Endothelial cell of umbilical vein (primary cell): ENCODE data around the gene TAS2R8. TPM values are rescaled to one million over a fixed set of nuclear protein-coding genes. Genes with fewer than 3 reads are reported as not detected.

Experiments used
- BruUV-seq: library from RNA; stranded (reverse); fragments of 400-500 nt; replicated peaks from 2 replicates; lab custom pipeline; 2021; lab: Mats Ljungman, UMichigan
- CTCF ChIA-PET: fragments of 300-600, 350-600 bp; sonication (Branson Sonifier 250); formaldehyde crosslinking; loops from one replicate; lab custom pipeline; 2021; ENCODE audit warnings: antibody characterized with exemption, inconsistent platforms; lab: Charles Lee
- POLR2A ChIA-PET: fragments of 300-600, 350-600 bp; sonication (Branson Sonifier 250); formaldehyde crosslinking; loops from one replicate; lab custom pipeline; 2021; ENCODE audit warnings: antibody characterized with exemption, inconsistent platforms; lab: Charles Lee
- DNase-seq: peaks from one replicate; pipeline ENCODE4 v3.0.0-alpha.2; 2011; ENCODE audit warnings: low read depth, low spot score
- FAIRE-seq: peaks from 2 replicates; lab custom pipeline; 2011; peaks lifted over from hg19 to GRCh38; lab: Jason Lieb, UNC
- H2AFZ ChIP-seq: 2 replicates; pipeline ENCODE4 v1.6.0; 2012; ENCODE audit warnings: low read depth, low read length, control low read depth, inconsistent platforms
- H3K27ac ChIP-seq: 2 replicates; pipeline ENCODE4 v1.5.1; 2011; ENCODE audit warnings: low read depth, mild to moderate bottlenecking, control low read depth, low read length, moderate library complexity; ENCODE audit not compliant: insufficient read depth
- H3K27me3 ChIP-seq, 2 experiments: 2 replicates each; pipeline versions ENCODE4 v1.6.0 to v1.6.1; 2011; ENCODE audit warnings: low read length in 2 of 2, mixed read lengths in 1 of 2; ENCODE audit not compliant: control insufficient read depth in 2 of 2, insufficient read depth in 2 of 2
- H3K36me3 ChIP-seq, 2 experiments: 2 replicates in 1 of 2; 3 replicates in 1 of 2; pipeline ENCODE4 v1.5.1; 2011; ENCODE audit warnings: low read length in 2 of 2, mild to moderate bottlenecking in 1 of 2, moderate library complexity in 1 of 2; ENCODE audit not compliant: control insufficient read depth in 2 of 2, insufficient read depth in 2 of 2; ENCODE audit errors: extremely low read depth in 1 of 2
- H3K4me1 ChIP-seq: 3 replicates; pipeline ENCODE4 v1.5.1; 2011; ENCODE audit warnings: mild to moderate bottlenecking, low read length; ENCODE audit not compliant: control insufficient read depth, insufficient read depth; ENCODE audit errors: extremely low read depth
- H3K4me2 ChIP-seq: 2 replicates; pipeline ENCODE4 v1.6.1; 2011; ENCODE audit warnings: low read length, control low read depth, mixed read lengths; ENCODE audit not compliant: insufficient read depth
- H3K4me3 ChIP-seq, 3 experiments: fragments of 200-600 bp in 1 of 3; sonication (generic), shearing (Covaris generic) in 1 of 3; replicated peaks in 1 of 3; 2 replicates each; pipeline ENCODE4 v1.5.1; 2011 to 2016; ENCODE audit warnings: control low read depth in 3 of 3, low read length in 3 of 3, mild to moderate bottlenecking in 2 of 3, inconsistent platforms in 1 of 3, low read depth in 1 of 3, moderate library complexity in 1 of 3; ENCODE audit not compliant: insufficient read depth in 1 of 3
- H3K79me2 ChIP-seq: 2 replicates; pipeline ENCODE4 v1.6.0; 2012; ENCODE audit warnings: low read length, inconsistent platforms; ENCODE audit not compliant: control insufficient read depth, insufficient read depth
- H3K9ac ChIP-seq: replicated peaks from 2 replicates; pipeline ENCODE3; 2011; ENCODE audit warnings: low read length, control low read depth; ENCODE audit not compliant: insufficient read depth; ENCODE audit errors: extremely low read depth
- H3K9me1 ChIP-seq: replicated peaks from 3 replicates; pipeline ENCODE4 v1.6.0; 2011; ENCODE audit warnings: mild to moderate bottlenecking, low read length; ENCODE audit not compliant: control insufficient read depth, insufficient read depth; ENCODE audit errors: extremely low read depth
- H3K9me3 ChIP-seq: replicated peaks from 2 replicates; pipeline ENCODE4 v1.5.1; 2012; ENCODE audit warnings: low read length, inconsistent platforms; ENCODE audit not compliant: control insufficient read depth, insufficient read depth
- H4K20me1 ChIP-seq: replicated peaks from 2 replicates; pipeline ENCODE3; 2011; ENCODE audit warnings: mild to moderate bottlenecking, low read length; ENCODE audit not compliant: control insufficient read depth, insufficient read depth; ENCODE audit errors: extremely low read depth
- CTCF ChIP-seq, 2 donors: IDR thresholded peaks; 1 replicate in 1 of 2; 2 replicates in 1 of 2; pipeline ENCODE4 v1.5.1; 2011; ENCODE audit warnings: low read length in 2 of 2, mild to moderate bottlenecking in 2 of 2, moderate library complexity in 2 of 2, control low read depth in 1 of 2, inconsistent platforms in 1 of 2, low read depth in 1 of 2; ENCODE audit not compliant: insufficient read depth in 1 of 2; ENCODE audit errors: extremely low read depth in 1 of 2
- EZH2 ChIP-seq: IDR thresholded peaks from 2 replicates; pipeline ENCODE4 v1.6.1; 2012; ENCODE audit warnings: borderline replicate concordance, low read depth, mild to moderate bottlenecking, moderate library complexity, low read length, inconsistent platforms; ENCODE audit not compliant: severe bottlenecking
- FOS ChIP-seq: IDR thresholded peaks from 2 replicates; pipeline ENCODE4 v1.6.1; 2011; ENCODE audit warnings: mild to moderate bottlenecking, low read length, moderate library complexity, borderline replicate concordance; ENCODE audit not compliant: insufficient read depth
- GATA2 ChIP-seq: IDR thresholded peaks from 2 replicates; pipeline ENCODE4 v1.7.0; 2011; ENCODE audit warnings: low read depth, mild to moderate bottlenecking, moderate library complexity, mixed read lengths, low read length; ENCODE audit not compliant: insufficient read length, insufficient read depth
- JUN ChIP-seq: IDR thresholded peaks from 2 replicates; pipeline ENCODE4 v1.6.1; 2011; ENCODE audit warnings: borderline replicate concordance, low read depth; ENCODE audit not compliant: insufficient read length, insufficient read depth
- MYC ChIP-seq: IDR thresholded peaks from one replicate; pipeline ENCODE4 v1.6.1; 2011; ENCODE audit warnings: mild to moderate bottlenecking, low read depth, low read length
- POLR2A ChIP-seq: IDR thresholded peaks from 2 replicates; pipeline ENCODE4 v1.6.1; 2012; ENCODE audit warnings: low read depth, mild to moderate bottlenecking, control low read depth, low read length
- POLR2AphosphoS5 ChIP-seq: IDR thresholded peaks from 2 replicates; pipeline ENCODE4 v1.6.1; 2012; ENCODE audit warnings: low read depth, mild to moderate bottlenecking, control low read depth, low read length, moderate library complexity; ENCODE audit not compliant: insufficient read depth
- dilution Hi-C: fragments of 300-500 bp; cut with MboI; formaldehyde crosslinking; loops from one replicate; pipeline ENCODE4 v1.15.0; 2019; ENCODE audit warnings: low sequenced_read_pairs; ENCODE audit not compliant: extremely low pct_ligation_motif_present
- intact Hi-C: fragments of 100-400 bp; cut with micrococcal nuclease; formaldehyde crosslinking; loops from one replicate; pipeline ENCODE4 v1.10.0; 2022
- polyA plus RNA-seq, 4 experiments: library from polyadenylated mRNA; depleted of rRNA in 3 of 4; stranded (reverse) in 3 of 4; unstranded in 1 of 4; fragments of >200 nt; gene quantifications; 2 replicates each; pipeline versions ENCODE4 v1.2.1 to v1.2.3, GENCODE V29; 2011 to 2012; ENCODE audit warnings: missing spikeins in 1 of 4
- total RNA-seq: library from RNA; stranded (reverse); gene quantifications from 2 replicates; pipeline ENCODE4 v1.2.3, GENCODE V29; 2021
- TF ChIP-seq, protein P1 (sequence below): IDR thresholded peaks from 2 replicates; pipeline ENCODE4 v1.6.1; 2011; ENCODE audit not compliant: insufficient read depth, insufficient read length

TAS2R8 gene
- total and polyA plus RNA-seq, 2 donors (not counting 3 experiments of a cell fraction or from before 2014, with no cell fraction given) = not detected

DNA sequence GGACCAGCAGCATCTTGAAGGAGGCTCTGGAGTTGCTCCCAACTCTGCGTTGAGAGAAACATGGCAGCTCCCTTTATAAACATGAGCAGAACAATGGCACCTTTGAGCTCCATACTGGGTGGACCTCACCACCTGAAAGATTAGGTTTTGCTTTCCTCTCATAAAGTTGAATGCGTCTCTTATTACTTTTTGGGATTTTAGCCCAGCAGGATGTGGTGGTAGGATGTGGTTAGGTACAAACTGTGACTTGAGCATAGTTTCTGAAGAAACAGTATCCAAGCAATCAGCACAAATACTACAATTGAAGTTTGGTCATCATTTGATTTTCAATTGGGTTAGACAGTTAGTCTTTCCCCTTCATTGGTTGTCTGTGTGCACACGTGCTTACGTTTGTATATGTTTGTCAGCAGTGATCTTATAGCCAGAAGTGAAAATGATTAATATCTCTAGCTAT lies 42.4 kb upstream of the TAS2R8 start, which contains the start of gene PRR4:
Gene PRR4, minus strand, starts transcription at position 51 of the 454 bp plus-strand sequence. Its CDS starts 38 bp downstream, at position 13.
- CTCF ChIA-PET = interaction anchor here (1.1 kb wide), 1 partner anchor 9 kb away, joined by 3 read pairs; no protein-coding TSS in a partner anchor

More for the DNA sequence above, 42.4 kb upstream of the TAS2R8 start, which contains the start of gene PRR4:
- no peak within 1 kb of the TSS for H3K27ac ChIP-seq
- no peaks in the 10 kb centered on the region for H3K9me1 ChIP-seq
- H3K4me2 ChIP-seq = no peak within 1 kb of the TSS
- intact Hi-C loops (no loop called here), dilution Hi-C loops (no loop called here)
- POLR2A ChIA-PET = no interaction called here
- DNase-seq (no peak), FAIRE-seq (no peak)
- no peak within 1 kb of the TSS for H3K9ac ChIP-seq
- no peak within 1 kb of the TSS for H2AFZ ChIP-seq
- H3K4me3 ChIP-seq = no peak within 1 kb of the TSS
- no peaks in the 10 kb centered on the region for H3K79me2 ChIP-seq
- no TSS peak for BruUV-seq
- TF ChIP-seq CTCF (IDR thresholded peaks at IDR 0.05; ENCODE audit: extremely low read depth in 1 of 2, insufficient read depth in 1 of 2, low read depth in 1 of 2, low read length in 2 of 2) = no peak
- no peak for TF ChIP-seq MYC
- TF ChIP-seq POLR2AphosphoS5 = no peak
- TF ChIP-seq GATA2 = no peak
- TF ChIP-seq, protein P1, sequence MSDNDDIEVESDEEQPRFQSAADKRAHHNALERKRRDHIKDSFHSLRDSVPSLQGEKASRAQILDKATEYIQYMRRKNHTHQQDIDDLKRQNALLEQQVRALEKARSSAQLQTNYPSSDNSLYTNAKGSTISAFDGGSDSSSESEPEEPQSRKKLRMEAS = no peak
- no peak for TF ChIP-seq FOS
- TF ChIP-seq JUN = no peak
- TF ChIP-seq EZH2 = no peak
- no peak for TF ChIP-seq POLR2A
- no peaks in the 10 kb centered on the region for H3K9me3 ChIP-seq
- H3K4me1 ChIP-seq = no peaks in the 10 kb centered on the region
- H3K36me3 ChIP-seq = no peaks in the 10 kb centered on the region
- no peaks in the 10 kb centered on the region for H3K27me3 ChIP-seq
- H4K20me1 ChIP-seq = no peaks in the 10 kb centered on the region
